Stimulated activated CD8-positive, alpha-beta memory T cell treated with anti-CD3 and anti-CD28 coated beads, Interleukin-4, amount 100 ng/mL, for 24 hours (primary cell): Measurements from ENCODE around the gene S100A3.

Source experiments
- DNase-seq: peaks from one replicate; pipeline ENCODE4 v3.0.0-alpha.2; 2020; ENCODE audit warnings: low read depth

Gene S100A3

DNA sequence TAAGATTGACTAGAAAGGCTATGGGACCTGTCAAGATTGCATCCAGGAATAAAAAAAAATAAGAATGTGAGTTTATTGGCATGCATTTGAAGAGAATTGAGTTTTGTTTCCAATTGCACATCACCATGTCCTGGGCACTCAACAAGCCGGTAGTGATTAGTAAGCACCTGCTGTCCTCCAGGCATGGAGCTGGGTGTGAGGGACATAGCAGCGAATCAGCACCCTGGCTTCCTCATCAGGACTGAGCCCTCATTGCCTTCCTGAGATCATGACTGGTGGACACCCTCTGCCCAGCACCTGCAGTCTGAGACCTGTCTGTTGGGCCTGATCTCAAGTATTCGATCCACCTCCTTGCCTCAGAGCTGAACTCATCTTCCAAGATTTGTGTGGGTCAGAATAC, 40.0 kb downstream of the S100A3 start:
- no peak for DNase-seq

DNA sequence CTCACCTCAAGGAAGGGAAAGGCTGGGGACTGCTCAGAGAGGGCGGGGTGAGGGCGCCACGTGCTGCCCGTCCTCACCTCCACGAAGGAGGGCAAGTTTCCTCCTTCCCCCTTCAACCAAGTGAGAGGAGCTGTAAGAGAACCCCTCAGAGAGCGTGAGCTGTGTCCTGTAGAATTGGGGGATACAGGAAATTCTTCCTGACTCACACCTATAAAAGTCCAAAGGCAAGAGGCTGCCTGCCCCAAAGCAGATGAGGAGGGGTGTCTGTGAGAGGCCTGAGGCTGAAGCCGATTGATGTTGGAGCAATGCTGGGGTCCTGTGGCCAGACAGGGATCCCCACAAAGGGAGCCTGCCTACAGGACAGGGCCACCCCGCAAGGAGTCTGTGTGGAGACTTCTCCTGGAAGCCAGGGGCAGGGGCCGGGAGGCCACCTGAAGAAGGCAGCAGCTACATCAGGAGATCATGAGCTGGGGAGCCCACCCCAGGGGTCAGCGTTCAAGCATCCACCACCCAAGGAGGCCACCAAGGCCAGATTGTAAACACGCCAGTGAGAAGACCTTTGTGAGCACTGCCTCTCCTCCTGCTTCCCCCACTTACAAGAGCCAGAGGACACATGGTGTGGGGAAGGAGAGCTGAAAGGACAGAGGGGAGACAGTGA, 41.0 kb downstream of the S100A3 start:
- DNase-seq: no peak

DNA sequence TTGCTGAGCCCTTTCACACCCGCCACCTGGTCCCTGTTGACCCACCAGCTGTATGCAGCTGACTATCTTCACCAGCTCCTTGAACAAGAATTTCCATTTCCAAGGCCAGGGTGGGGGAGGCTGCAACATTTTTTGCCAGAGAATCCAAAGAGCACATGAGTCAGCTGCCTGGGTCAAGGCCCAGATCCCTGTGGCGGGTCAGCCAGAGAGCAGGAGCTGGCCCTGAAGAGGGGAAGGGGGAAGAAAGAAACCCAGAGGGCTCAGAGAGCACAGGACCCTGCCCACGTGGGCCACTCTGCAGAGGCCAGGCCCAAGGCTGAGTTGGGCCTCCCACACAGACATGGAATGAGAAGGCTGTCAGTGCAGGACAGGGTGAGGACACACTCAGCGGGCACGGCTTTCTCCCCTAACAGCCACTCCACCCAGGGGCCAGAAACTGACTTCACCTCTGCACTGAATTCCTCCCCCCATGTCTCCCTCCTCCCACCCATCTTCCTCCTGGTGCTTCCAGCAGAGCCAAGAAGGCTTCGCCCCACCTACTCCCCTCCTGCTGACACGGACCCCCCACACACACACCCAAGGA, 42.1 kb downstream of the S100A3 start:
- no peak for DNase-seq

DNA sequence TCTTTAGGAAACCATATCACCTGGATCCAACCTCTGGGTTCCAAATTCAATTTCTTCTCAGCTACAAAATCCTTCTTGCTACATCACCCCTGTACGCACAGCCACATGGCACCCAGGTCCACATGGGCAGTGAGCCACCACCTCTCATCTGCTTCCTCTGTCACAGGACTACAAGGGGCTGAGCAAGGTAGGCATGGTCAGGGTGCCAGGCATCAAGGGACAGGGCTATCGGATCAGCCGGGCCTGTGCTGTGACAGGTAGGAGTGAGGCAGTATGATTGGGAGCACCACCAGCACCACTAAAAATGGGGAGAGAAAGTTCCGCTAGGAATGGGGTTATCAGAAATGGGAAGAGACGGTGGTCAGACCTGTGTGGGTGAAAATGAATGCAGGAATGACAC, 42.7 kb downstream of the S100A3 start:
- no peak for DNase-seq

DNA sequence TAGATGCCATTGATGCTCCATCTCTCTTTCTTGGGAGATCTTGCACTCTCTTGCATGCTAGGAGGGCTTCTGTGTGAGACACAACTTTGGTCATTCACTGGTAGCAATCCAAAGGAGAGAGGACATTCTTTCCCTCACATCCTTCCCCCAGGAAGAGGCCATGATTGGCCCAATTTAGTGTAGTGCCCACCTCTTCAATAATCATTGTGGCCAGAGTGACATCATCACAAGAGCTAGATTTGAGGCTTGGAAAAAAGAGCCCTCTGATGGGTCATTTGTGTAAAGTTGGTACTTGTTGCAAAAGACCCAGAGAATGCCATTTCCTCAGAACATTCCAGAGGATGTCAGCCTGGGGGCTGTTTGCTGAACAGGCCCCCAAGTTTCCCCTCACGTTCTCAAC, 43.5 kb downstream of the S100A3 start:
- DNase-seq: no peak

DNA sequence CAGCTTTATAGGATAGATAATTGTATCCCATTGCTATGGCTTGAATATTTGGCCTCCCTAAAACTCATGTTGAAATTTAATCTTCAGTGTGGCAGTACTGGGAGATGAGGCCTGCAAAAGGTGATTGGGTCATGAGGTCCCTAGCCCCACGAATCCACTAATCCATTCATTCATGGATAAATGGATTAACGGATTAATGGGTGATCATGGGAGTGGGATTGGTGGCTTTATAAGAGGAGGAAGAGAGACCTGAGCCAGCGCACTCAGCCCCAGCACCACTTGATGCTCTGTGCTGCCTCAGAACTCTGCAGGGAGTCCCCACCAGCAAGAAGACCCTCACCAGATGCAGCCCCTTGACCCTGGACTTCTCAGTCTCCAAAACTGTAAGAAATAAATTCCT, 45.3 kb downstream of the S100A3 start:
- DNase-seq: no peak

DNA sequence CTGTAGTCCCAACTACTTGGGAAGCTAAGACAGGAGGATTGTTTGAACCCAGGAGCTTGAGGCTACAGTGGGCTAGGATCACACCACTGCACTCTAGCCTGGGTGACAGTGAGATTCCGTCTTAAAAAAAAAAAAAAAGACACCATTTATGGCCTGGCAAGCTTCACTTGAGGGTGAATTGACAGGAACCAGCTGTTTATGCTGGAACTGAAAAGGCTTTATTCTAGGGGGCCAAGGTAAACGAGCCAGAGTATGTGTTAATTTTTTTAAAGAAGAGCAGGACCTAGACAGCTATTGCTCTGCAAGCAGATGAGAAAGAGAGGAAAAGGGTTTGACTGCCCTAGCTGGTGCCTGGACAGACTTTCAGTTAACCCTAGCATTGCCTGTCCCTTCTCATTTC, 50.3 kb downstream of the S100A3 start:
- no peak for DNase-seq
